ENCODE data around the gene CAMK4. TPM values are rescaled to one million over a fixed set of nuclear protein-coding genes. Genes with fewer than 3 reads are reported as not detected.

Gene CAMK4
- total RNA-seq, 1 donor from 2014 or later, result 11.2 TPM

GRCh38 chr5:111495159-111495558 is 271.0 kb downstream of the CAMK4 start:
- TF ChIP-seq CTCF (conservative IDR thresholded peaks at IDR 0.05), result no peak
- Mint-ChIP-seq H3K4me3 (no peak overlapping the region), H3K27me3 (no peaks in the 10 kb centered on the region), H3K27ac (peak overlapping the region; percentile 91), H3K4me1 (ENCODE audit: unreplicated experiment) (peaks cover 7% of the 10 kb centered on the region), H3K9me3 (no peaks in the 10 kb centered on the region), H3K36me3 (peaks cover 18% of the 10 kb centered on the region)
- no peak for DNase-seq (ENCODE audit: extremely low spot score, unreplicated experiment)

- Mint-ChIP-seq H3K27ac (no peak overlapping the region), H3K9me3 (no peaks in the 10 kb centered on the region), H3K36me3 (peaks cover 24% of the 10 kb centered on the region), H3K27me3 (no peaks in the 10 kb centered on the region), H3K4me3 (no peak overlapping the region), H3K4me1 (ENCODE audit: unreplicated experiment) (peaks cover 7% of the 10 kb centered on the region)
- TF ChIP-seq CTCF (conservative IDR thresholded peaks at IDR 0.05), result no peak
- DNase-seq (ENCODE audit: extremely low spot score, unreplicated experiment), result no peak
These were observed 274.2 kb downstream of the CAMK4 start for GRCh38 chr5:111498346-111498745.

GRCh38 chr5:111502956-111503355 is 278.8 kb downstream of the CAMK4 start:
- Mint-ChIP-seq H3K4me3 (no peak overlapping the region), H3K27ac (no peak overlapping the region), H3K27me3 (no peaks in the 10 kb centered on the region), H3K4me1 (ENCODE audit: unreplicated experiment) (no peaks in the 10 kb centered on the region), H3K36me3 (peaks cover 33% of the 10 kb centered on the region), H3K9me3 (no peaks in the 10 kb centered on the region)
- DNase-seq (ENCODE audit: extremely low spot score, unreplicated experiment), result no peak
- TF ChIP-seq CTCF (conservative IDR thresholded peaks at IDR 0.05), result no peak

GRCh38 chr5:111505096-111505495 is 280.9 kb downstream of the CAMK4 start:
- Mint-ChIP-seq H3K4me3 (no peak overlapping the region), H3K9me3 (no peaks in the 10 kb centered on the region), H3K4me1 (ENCODE audit: unreplicated experiment) (peaks cover under 1% of the 10 kb centered on the region), H3K36me3 (peaks cover 25% of the 10 kb centered on the region), H3K27ac (no peak overlapping the region), H3K27me3 (no peaks in the 10 kb centered on the region)
- no peak for TF ChIP-seq CTCF (conservative IDR thresholded peaks at IDR 0.05)
- DNase-seq (ENCODE audit: extremely low spot score, unreplicated experiment), result no peak

- no peak for TF ChIP-seq CTCF (conservative IDR thresholded peaks at IDR 0.05)
- H3K9me3 Mint-ChIP-seq, result no peaks in the 10 kb centered on the region
- no peaks in the 10 kb centered on the region for H3K27me3 Mint-ChIP-seq
- DNase-seq (ENCODE audit: extremely low spot score, unreplicated experiment), result no peak
- no peak overlapping the region for H3K27ac Mint-ChIP-seq
- H3K4me3 Mint-ChIP-seq, result peak overlapping the region; percentile 20
- peaks cover 15% of the 10 kb centered on the region for H3K36me3 Mint-ChIP-seq
- H3K4me1 Mint-ChIP-seq (ENCODE audit: unreplicated experiment), result peaks cover 12% of the 10 kb centered on the region
These were observed 283.1 kb downstream of the CAMK4 start for GRCh38 chr5:111507276-111507675.

- Mint-ChIP-seq H3K4me3 (peak overlapping the region; percentile 60), H3K36me3 (peaks cover 8% of the 10 kb centered on the region), H3K27me3 (no peaks in the 10 kb centered on the region), H3K9me3 (no peaks in the 10 kb centered on the region), H3K27ac (no peak overlapping the region), H3K4me1 (ENCODE audit: unreplicated experiment) (peaks cover 23% of the 10 kb centered on the region)
- TF ChIP-seq CTCF (conservative IDR thresholded peaks at IDR 0.05), result no peak
- no peak for DNase-seq (ENCODE audit: extremely low spot score, unreplicated experiment)
These were observed 284.9 kb downstream of the CAMK4 start for GRCh38 chr5:111509119-111509518.

Measured in type B pancreatic cell (in vitro differentiated cells).